GM12892 (cell line): ENCODE data around the gene CMKLR1.

Experiments used
- DNase-seq: peaks from one replicate; pipeline ENCODE4 v3.0.0; 2011; ENCODE audit not compliant: insufficient read length
- FAIRE-seq: peaks from 2 replicates; lab custom pipeline; 2011; peaks lifted over from hg19 to GRCh38; lab: Jason Lieb, UNC
- POLR2A ChIP-seq: IDR thresholded peaks from 2 replicates; pipeline ENCODE4 v1.6.1; 2011; ENCODE audit warnings: low read depth, low read length, control low read depth
- POLR2AphosphoS5 ChIP-seq: IDR thresholded peaks from 2 replicates; pipeline ENCODE4 v1.6.1; 2011; ENCODE audit warnings: low read depth, low read length, control low read depth
- TAF1 ChIP-seq: IDR thresholded peaks from 2 replicates; pipeline ENCODE4 v1.6.1; 2011; ENCODE audit warnings: low read depth, mild to moderate bottlenecking, control low read depth, low read length, borderline replicate concordance

CMKLR1 gene

GRCh38 chr12:108333898-108334699 lies 5.0 kb downstream of the CMKLR1 start:
- DNase-seq = no peak
- TF ChIP-seq POLR2A (peak; percentile 19; the same call in 1 of the 2 replicates), POLR2AphosphoS5 (peak; percentile 62; the same call in 1 of the 2 replicates), TAF1 (no peak)

DNA sequence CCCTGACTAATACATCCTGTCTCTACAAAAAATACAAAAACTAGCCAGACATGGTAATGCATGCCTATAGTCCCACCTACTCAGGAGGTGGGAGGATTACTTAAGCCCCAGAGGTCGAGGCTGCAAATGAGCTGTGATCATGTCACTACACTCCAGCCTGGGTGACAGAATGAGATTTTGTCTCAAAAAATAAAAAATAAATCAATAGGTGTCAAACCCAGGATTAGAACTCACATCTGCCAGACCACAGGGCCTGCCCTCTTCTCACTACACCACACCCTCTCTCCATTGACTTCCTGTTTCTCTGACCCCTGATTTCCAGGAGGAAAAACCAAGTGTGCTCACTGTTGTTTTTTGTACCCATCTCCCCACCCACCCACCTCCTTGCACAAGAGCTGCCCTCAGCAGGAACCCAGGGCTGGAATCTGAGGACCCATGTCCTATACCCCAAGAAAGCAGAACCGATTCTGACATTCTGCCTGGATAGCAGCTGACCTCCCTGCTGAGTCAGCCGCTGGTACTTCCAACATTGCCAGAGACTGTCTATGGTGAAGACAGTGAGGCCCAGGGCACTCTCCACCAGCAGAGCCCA lies 6.2 kb downstream of the CMKLR1 start:
- no peak for DNase-seq
- FAIRE-seq = no peak
- TF ChIP-seq POLR2AphosphoS5 (no peak), POLR2A (no peak), TAF1 (no peak)

More at GRCh38 chr12:108333898-108334699, 5.0 kb downstream of the CMKLR1 start:
- FAIRE-seq = peak; percentile 93

GRCh38 chr12:108328420-108328819 lies 10.7 kb downstream of the CMKLR1 start:
- FAIRE-seq (no peak), DNase-seq (no peak)
- TF ChIP-seq TAF1 (no peak), POLR2AphosphoS5 (no peak)

- DNase-seq = no peak
- no peak for TF ChIP-seq POLR2A
- no peak for TF ChIP-seq TAF1
- no peak for TF ChIP-seq POLR2AphosphoS5
- no peak for FAIRE-seq
Observed at GRCh38 chr12:108327621-108328344, 11.3 kb downstream of the CMKLR1 start.

DNA sequence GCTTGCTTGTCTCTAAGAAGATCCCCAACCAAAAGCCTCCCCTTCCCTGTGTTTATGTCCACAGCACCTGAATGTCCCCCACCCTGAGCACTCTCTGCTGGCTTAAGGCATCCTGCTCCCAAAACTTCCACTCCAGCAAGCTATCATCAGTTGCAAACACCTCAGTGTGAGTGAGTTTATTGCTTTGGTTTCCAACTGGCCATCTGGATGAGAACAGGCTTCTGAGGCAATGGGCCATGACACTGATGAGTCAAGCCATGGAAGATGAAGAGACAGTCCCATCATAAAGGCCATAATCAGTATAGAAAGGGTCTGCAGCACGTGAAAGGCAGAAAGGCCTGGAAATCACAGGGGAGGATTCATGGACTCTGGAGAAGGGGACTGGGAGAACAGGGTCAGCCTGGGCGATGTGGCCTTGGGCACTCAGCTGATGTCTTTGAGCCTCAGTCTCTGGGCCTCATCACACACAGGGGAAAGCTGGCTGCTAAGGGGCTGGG lies 12.8 kb downstream of the CMKLR1 start:
- TF ChIP-seq POLR2AphosphoS5 (no peak), POLR2A (no peak), TAF1 (no peak)
- DNase-seq (no peak), FAIRE-seq (no peak)

DNA sequence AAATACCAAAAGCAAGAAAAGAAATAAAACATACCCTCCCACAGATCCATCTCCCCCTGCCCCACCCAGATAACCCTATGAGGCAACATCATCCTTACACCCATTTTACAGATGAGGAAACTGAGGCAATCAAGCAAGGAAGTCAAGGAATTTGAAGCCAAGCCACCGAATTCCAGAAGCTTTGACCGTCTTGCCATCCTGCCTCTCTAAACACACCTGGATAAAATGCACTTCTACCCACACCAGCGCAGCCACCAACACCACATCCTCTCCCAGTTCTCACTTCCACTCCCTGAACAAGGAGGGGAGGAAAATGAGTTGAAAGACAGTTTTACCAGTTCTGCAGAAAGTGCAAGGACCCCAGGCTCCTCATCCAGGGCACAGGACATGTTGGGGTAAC lies 13.6 kb downstream of the CMKLR1 start:
- peak; percentile 62 for FAIRE-seq
- TF ChIP-seq POLR2A (no peak), TAF1 (no peak), POLR2AphosphoS5 (no peak)
- no peak for DNase-seq

DNA sequence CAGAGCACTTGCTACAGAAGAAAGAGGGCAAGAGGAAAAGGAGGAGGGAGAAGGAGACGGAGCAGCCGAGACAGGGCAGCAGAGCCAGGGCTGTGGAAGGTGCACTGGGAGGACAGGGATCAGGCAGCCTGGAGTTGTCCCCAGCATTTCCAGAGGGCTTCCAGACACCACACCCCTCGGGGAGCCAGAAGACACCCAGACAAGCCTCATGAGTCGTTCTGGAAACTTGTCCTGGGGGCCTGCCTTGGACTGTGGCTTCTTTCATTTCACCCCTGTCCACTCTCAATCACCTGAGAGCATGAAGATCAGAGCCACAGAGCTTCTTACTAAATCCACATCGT lies 14.1 kb downstream of the CMKLR1 start:
- TF ChIP-seq TAF1 = no peak
- no peak for TF ChIP-seq POLR2A
- TF ChIP-seq POLR2AphosphoS5 = no peak
- no peak for DNase-seq
- FAIRE-seq = no peak

DNA sequence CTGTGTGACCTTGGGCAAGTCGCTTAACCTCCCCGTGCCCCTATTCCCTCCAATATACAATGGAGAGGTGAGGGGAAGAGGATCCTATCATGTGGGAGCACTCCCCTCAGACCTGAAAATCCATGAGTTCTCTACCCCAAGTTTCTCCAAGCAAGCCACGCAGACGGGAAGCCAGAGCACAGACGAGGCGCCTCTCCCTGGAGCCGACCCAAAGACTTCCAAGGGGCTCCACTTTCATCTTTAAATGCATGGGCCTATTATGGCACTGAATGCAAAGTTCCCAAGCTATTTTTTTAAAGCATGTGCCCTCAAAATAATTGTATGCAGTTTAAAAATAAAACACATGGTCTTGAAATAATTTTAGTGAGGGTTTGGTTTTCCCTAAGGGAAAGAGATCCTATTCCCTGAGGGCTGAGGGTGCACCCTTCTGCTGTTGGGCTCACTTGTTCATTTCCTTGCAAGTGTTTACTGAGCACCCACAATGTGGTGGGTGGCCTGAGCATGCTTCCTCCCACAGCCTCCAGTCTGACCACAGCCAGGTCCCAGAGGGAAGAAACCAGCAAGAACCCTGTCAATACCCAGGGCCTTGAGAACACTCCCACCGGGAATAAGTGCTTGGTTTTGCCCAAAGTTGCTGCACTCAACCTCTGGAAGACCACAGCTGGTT lies 14.6 kb downstream of the CMKLR1 start:
- no peak for TF ChIP-seq TAF1
- TF ChIP-seq POLR2AphosphoS5 = no peak
- no peak for TF ChIP-seq POLR2A
- FAIRE-seq (no peak), DNase-seq (no peak)

GRCh38 chr12:108323581-108323980 lies 15.5 kb downstream of the CMKLR1 start:
- FAIRE-seq (no peak), DNase-seq (no peak)
- TF ChIP-seq POLR2A (no peak), TAF1 (no peak), POLR2AphosphoS5 (no peak)

- no peak for TF ChIP-seq POLR2A
- no peak for TF ChIP-seq TAF1
- TF ChIP-seq POLR2AphosphoS5 = no peak
- no peak for FAIRE-seq
- no peak for DNase-seq
Observed at GRCh38 chr12:108322998-108323397, 16.1 kb downstream of the CMKLR1 start.

GRCh38 chr12:108321688-108322087 lies 17.4 kb downstream of the CMKLR1 start:
- no peak for TF ChIP-seq POLR2A
- no peak for TF ChIP-seq TAF1
- TF ChIP-seq POLR2AphosphoS5 = no peak
- no peak for DNase-seq
- no peak for FAIRE-seq
